DND-41 (cell line): ENCODE results near the gene RELN.

Source experiments
- ATAC-seq: fragments of 200-7000 bp; cut with Tn5 transposase; 3 replicates; pipeline ENCODE4 v1.9.1; 2021; ENCODE audit warnings: low read depth; ENCODE audit not compliant: insufficient read depth
- DNase-seq: peaks from one replicate; pipeline ENCODE4 v3.0.0-alpha.2; 2020
- H2AFZ ChIP-seq: 2 replicates; pipeline ENCODE4 v1.6.0; 2012; ENCODE audit warnings: low read depth, low read length
- H3K27ac ChIP-seq: 2 replicates; pipeline ENCODE4 v1.5.1; 2012; ENCODE audit warnings: low read length, inconsistent platforms
- H3K27me3 ChIP-seq: fragments of 200-600 bp; sonication (generic); 2 replicates; pipeline ENCODE4 v1.6.0; 2012; ENCODE audit warnings: low read length, mild to moderate bottlenecking, inconsistent platforms; ENCODE audit not compliant: insufficient read depth, poor library complexity
- H3K36me3 ChIP-seq: 2 replicates; pipeline ENCODE4 v1.5.1; 2012; ENCODE audit warnings: low read length, inconsistent platforms; ENCODE audit not compliant: insufficient read depth
- H3K4me1 ChIP-seq: 2 replicates; pipeline ENCODE4 v1.5.1; 2012; ENCODE audit warnings: mild to moderate bottlenecking, low read length; ENCODE audit not compliant: insufficient read depth
- H3K4me2 ChIP-seq: 2 replicates; pipeline ENCODE4 v1.6.0; 2012; ENCODE audit warnings: mild to moderate bottlenecking, moderate library complexity, low read length, inconsistent platforms; ENCODE audit not compliant: insufficient read depth
- H3K4me3 ChIP-seq, 2 experiments: fragments of 200-600 bp in 1 of 2; shearing (Covaris generic) in 1 of 2; 2 replicates each; pipeline ENCODE4 v1.5.1; 2012 to 2016; ENCODE audit warnings: inconsistent platforms in 2 of 2, low read length in 2 of 2, mild to moderate bottlenecking in 2 of 2, low read depth in 1 of 2, moderate library complexity in 1 of 2
- H3K79me2 ChIP-seq: 2 replicates; pipeline ENCODE4 v1.6.0; 2012; ENCODE audit warnings: low read length, inconsistent platforms; ENCODE audit not compliant: insufficient read depth
- H3K9ac ChIP-seq: 2 replicates; pipeline ENCODE4 v1.6.0; 2012; ENCODE audit warnings: low read depth, mild to moderate bottlenecking, inconsistent platforms, low read length, moderate library complexity
- H3K9me3 ChIP-seq: 2 replicates; pipeline ENCODE4 v1.5.1; 2012; ENCODE audit warnings: low read length, moderate library complexity, mild to moderate bottlenecking, inconsistent platforms; ENCODE audit not compliant: insufficient read depth, severe bottlenecking
- H4K20me1 ChIP-seq: 2 replicates; pipeline ENCODE4 v1.6.0; 2012; ENCODE audit warnings: low read length; ENCODE audit not compliant: insufficient read depth
- EZH2 ChIP-seq: IDR thresholded peaks from 3 replicates; pipeline ENCODE4 v1.6.1; 2012; ENCODE audit warnings: borderline replicate concordance, low read depth, mild to moderate bottlenecking, moderate library complexity, low read length, inconsistent platforms; ENCODE audit not compliant: severe bottlenecking
- TF ChIP-seq, protein P1 (sequence below): IDR thresholded peaks from 2 replicates; pipeline ENCODE4 v1.5.1; 2012; ENCODE audit warnings: borderline replicate concordance, low read length, moderate library complexity, mild to moderate bottlenecking; ENCODE audit not compliant: poor library complexity, severe bottlenecking; ENCODE audit errors: extremely low read depth

RELN gene

DNA sequence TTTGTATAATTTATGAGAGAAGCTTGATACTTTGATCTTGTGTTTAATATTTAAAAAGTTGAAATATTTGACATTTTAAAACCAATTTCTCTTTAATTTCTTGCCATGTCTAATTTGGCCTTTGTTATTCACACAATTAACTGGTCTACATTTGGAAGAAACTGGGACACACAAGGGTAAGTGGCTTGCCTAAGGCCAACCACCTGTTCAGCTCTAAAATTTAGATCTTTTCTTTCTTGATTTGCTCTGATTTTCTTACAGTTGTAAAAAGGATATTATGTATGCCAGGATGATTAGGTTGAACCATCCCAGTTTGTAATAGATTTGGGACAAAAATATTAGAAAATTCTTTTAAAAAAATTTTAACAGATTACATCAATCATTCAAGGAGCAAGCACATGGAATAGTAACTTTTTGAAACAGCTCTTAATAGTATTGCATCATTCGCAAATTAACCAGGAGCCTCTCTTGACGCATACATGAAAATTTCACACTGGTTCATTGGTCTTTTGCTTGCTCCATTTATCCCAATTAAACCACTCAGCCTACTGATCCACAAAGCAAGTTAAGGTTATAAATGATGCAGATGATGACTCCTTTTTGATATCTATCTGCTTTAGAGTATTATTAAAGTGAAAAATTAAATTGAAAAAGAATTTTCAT lies 321.0 kb downstream of the RELN start:
- Histone ChIP-seq H3K4me3 (no peak overlapping the region), H3K9me3 (no peaks in the 10 kb centered on the region), H3K4me1 (no peaks in the 10 kb centered on the region), H2AFZ (no peak overlapping the region), H3K27me3 (peaks cover 7% of the 10 kb centered on the region), H3K36me3 (no peaks in the 10 kb centered on the region), H3K4me2 (no peak overlapping the region), H3K9ac (no peak overlapping the region), H3K27ac (no peak overlapping the region), H4K20me1 (no peaks in the 10 kb centered on the region), H3K79me2 (no peaks in the 10 kb centered on the region)
- no peak for DNase-seq
- no peak for ATAC-seq
- TF ChIP-seq, protein P1, sequence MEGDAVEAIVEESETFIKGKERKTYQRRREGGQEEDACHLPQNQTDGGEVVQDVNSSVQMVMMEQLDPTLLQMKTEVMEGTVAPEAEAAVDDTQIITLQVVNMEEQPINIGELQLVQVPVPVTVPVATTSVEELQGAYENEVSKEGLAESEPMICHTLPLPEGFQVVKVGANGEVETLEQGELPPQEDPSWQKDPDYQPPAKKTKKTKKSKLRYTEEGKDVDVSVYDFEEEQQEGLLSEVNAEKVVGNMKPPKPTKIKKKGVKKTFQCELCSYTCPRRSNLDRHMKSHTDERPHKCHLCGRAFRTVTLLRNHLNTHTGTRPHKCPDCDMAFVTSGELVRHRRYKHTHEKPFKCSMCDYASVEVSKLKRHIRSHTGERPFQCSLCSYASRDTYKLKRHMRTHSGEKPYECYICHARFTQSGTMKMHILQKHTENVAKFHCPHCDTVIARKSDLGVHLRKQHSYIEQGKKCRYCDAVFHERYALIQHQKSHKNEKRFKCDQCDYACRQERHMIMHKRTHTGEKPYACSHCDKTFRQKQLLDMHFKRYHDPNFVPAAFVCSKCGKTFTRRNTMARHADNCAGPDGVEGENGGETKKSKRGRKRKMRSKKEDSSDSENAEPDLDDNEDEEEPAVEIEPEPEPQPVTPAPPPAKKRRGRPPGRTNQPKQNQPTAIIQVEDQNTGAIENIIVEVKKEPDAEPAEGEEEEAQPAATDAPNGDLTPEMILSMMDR: no peak
- TF ChIP-seq EZH2: no peak

DNA sequence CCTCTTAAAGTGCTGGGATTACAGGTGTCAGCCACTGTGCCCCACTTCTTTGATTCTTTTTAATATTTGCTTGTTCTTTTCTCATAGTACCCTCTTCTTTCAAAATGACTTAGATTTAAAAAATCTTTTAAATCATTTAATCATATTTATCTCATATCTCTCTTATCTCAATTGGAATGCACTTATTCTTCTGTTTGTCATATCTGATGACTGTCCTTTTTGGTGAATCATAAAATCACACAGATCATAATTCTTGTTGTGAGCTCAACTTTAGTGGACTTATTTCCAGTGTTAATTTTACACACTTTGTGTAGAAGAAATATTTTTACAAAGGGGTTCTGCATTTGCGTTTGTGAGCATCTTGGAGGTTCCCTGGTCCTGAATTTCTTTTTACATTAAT lies 323.1 kb downstream of the RELN start:
- H2AFZ ChIP-seq: no peak overlapping the region
- no peak overlapping the region for H3K4me3 ChIP-seq
- no peaks in the 10 kb centered on the region for H3K36me3 ChIP-seq
- H3K9me3 ChIP-seq: no peaks in the 10 kb centered on the region
- H3K79me2 ChIP-seq: no peaks in the 10 kb centered on the region
- H3K4me2 ChIP-seq: no peak overlapping the region
- no peak overlapping the region for H3K27ac ChIP-seq
- DNase-seq (no peak), ATAC-seq (no peak)
- no peaks in the 10 kb centered on the region for H3K4me1 ChIP-seq
- no peaks in the 10 kb centered on the region for H4K20me1 ChIP-seq
- H3K9ac ChIP-seq: no peak overlapping the region
- H3K27me3 ChIP-seq: peaks cover 7% of the 10 kb centered on the region
- TF ChIP-seq, protein P1: no peak
- no peak for TF ChIP-seq EZH2

DNA sequence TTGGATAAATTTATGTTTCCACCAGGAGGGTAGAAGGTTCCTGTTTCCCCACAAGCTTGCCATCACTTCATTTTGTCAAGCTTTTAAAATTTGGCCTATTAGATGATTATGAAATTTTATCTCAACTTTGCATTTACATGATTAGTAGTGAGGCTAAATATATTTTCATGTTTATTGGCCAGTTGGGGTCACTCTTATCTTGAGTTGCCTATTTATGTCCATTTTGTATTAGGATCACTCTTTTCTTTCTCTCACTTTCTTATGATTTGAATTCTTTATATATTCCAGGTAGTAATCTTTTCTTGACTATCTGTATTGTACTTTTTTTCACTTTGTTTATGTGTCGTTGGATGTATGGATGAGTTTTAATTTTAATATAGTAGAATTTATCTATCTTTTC lies 324.9 kb downstream of the RELN start:
- no peaks in the 10 kb centered on the region for H3K36me3 ChIP-seq
- DNase-seq (no peak), ATAC-seq (no peak)
- H3K4me3 ChIP-seq: no peak overlapping the region
- H3K9ac ChIP-seq: no peak overlapping the region
- H3K27me3 ChIP-seq: peaks cover 3% of the 10 kb centered on the region
- no peaks in the 10 kb centered on the region for H3K4me1 ChIP-seq
- H4K20me1 ChIP-seq: no peaks in the 10 kb centered on the region
- H3K27ac ChIP-seq: no peak overlapping the region
- H2AFZ ChIP-seq: no peak overlapping the region
- H3K4me2 ChIP-seq: no peak overlapping the region
- no peaks in the 10 kb centered on the region for H3K9me3 ChIP-seq
- TF ChIP-seq EZH2: no peak
- TF ChIP-seq, protein P1: no peak
- H3K79me2 ChIP-seq: no peaks in the 10 kb centered on the region
